Activated gamma-delta T cell (primary cell): ENCODE results near the gene CERS3.
"Not testable (repeated sequence)": the region's sequence is repeated elsewhere in the genome, so short reads cannot be mapped to it uniquely, and the experiment has no call there.

ENCODE experiments used
- DNase-seq: peaks from one replicate; lab custom pipeline; 2025; lab: John Stamatoyannopoulos, UW

CERS3 gene

GRCh38 chr15:100464888-100465287 lies 63.9 kb downstream of the CERS3 start:
- DNase-seq = no peak

GRCh38 chr15:100464256-100464655 lies 64.5 kb downstream of the CERS3 start:
- DNase-seq = no peak

GRCh38 chr15:100463515-100463914 lies 65.2 kb downstream of the CERS3 start:
- no peak for DNase-seq

GRCh38 chr15:100461049-100461448 lies 67.7 kb downstream of the CERS3 start:
- no peak for DNase-seq

- DNase-seq = no peak
Measured at GRCh38 chr15:100457201-100457600, 71.5 kb downstream of the CERS3 start.

- DNase-seq = no peak
Measured at GRCh38 chr15:100454148-100454547, 74.6 kb downstream of the CERS3 start.

- no peak for DNase-seq
Measured at GRCh38 chr15:100448481-100448880, 80.3 kb downstream of the CERS3 start.

- not testable (repeated sequence) for DNase-seq
Measured at GRCh38 chr15:100441063-100441462, 87.7 kb downstream of the CERS3 start.

- no peak for DNase-seq
Measured at GRCh38 chr15:100439514-100439913, 89.2 kb downstream of the CERS3 start.

GRCh38 chr15:100438570-100438969 lies 90.2 kb downstream of the CERS3 start:
- DNase-seq = no peak

- no peak for DNase-seq
Measured at GRCh38 chr15:100437261-100437660, 91.5 kb downstream of the CERS3 start.

- no peak for DNase-seq
Measured at GRCh38 chr15:100434561-100434960, 94.2 kb downstream of the CERS3 start.

GRCh38 chr15:100434038-100434437 lies 94.7 kb downstream of the CERS3 start:
- no peak for DNase-seq

- no peak for DNase-seq
Measured at GRCh38 chr15:100433304-100433703, 95.4 kb downstream of the CERS3 start.

GRCh38 chr15:100430411-100430810 lies 98.3 kb downstream of the CERS3 start:
- DNase-seq = no peak

GRCh38 chr15:100429116-100429728 lies 99.5 kb downstream of the CERS3 start:
- no peak for DNase-seq

- DNase-seq = no peak
Measured at GRCh38 chr15:100426937-100427336, 101.8 kb downstream of the CERS3 start.

- no peak for DNase-seq
Measured at GRCh38 chr15:100405179-100405578, 123.6 kb downstream of the CERS3 start.

GRCh38 chr15:100400996-100401395 lies 127.8 kb downstream of the CERS3 start:
- DNase-seq = no peak

GRCh38 chr15:100394736-100395440 lies 133.9 kb downstream of the CERS3 start:
- no peak for DNase-seq

- no peak for DNase-seq
Measured at GRCh38 chr15:100393008-100393407, 135.7 kb downstream of the CERS3 start.

- no peak for DNase-seq
Measured at GRCh38 chr15:100385300-100386050, 143.3 kb downstream of the CERS3 start.

- no peak for DNase-seq
Measured at GRCh38 chr15:100384108-100384410, 144.7 kb downstream of the CERS3 start.
